Endothelial cell of umbilical vein (primary cell): ENCODE measurements around the gene RRAGB. TPM values are rescaled to one million over a fixed set of nuclear protein-coding genes. Genes with fewer than 3 reads are reported as not detected.

Experiments used
- BruUV-seq: library from RNA; stranded (reverse); fragments of 400-500 nt; replicated peaks from 2 replicates; lab custom pipeline; 2021; lab: Mats Ljungman, UMichigan
- CTCF ChIA-PET: fragments of 300-600, 350-600 bp; sonication (Branson Sonifier 250); formaldehyde crosslinking; loops from one replicate; lab custom pipeline; 2021; ENCODE audit warnings: antibody characterized with exemption, inconsistent platforms; lab: Charles Lee
- POLR2A ChIA-PET: fragments of 300-600, 350-600 bp; sonication (Branson Sonifier 250); formaldehyde crosslinking; loops from one replicate; lab custom pipeline; 2021; ENCODE audit warnings: antibody characterized with exemption, inconsistent platforms; lab: Charles Lee
- DNase-seq: peaks from one replicate; pipeline ENCODE4 v3.0.0-alpha.2; 2011; ENCODE audit warnings: low read depth, low spot score
- FAIRE-seq: peaks from 2 replicates; lab custom pipeline; 2011; peaks lifted over from hg19 to GRCh38; lab: Jason Lieb, UNC
- H2AFZ ChIP-seq: 2 replicates; pipeline ENCODE4 v1.6.0; 2012; ENCODE audit warnings: low read depth, low read length, control low read depth, inconsistent platforms
- H3K27ac ChIP-seq: 2 replicates; pipeline ENCODE4 v1.5.1; 2011; ENCODE audit warnings: low read depth, mild to moderate bottlenecking, control low read depth, low read length, moderate library complexity; ENCODE audit not compliant: insufficient read depth
- H3K27me3 ChIP-seq, 2 experiments: 2 replicates each; pipeline versions ENCODE4 v1.6.0 to v1.6.1; 2011; ENCODE audit warnings: low read length in 2 of 2, mixed read lengths in 1 of 2; ENCODE audit not compliant: control insufficient read depth in 2 of 2, insufficient read depth in 2 of 2
- H3K36me3 ChIP-seq, 2 experiments: 2 replicates in 1 of 2; 3 replicates in 1 of 2; pipeline ENCODE4 v1.5.1; 2011; ENCODE audit warnings: low read length in 2 of 2, mild to moderate bottlenecking in 1 of 2, moderate library complexity in 1 of 2; ENCODE audit not compliant: control insufficient read depth in 2 of 2, insufficient read depth in 2 of 2; ENCODE audit errors: extremely low read depth in 1 of 2
- H3K4me1 ChIP-seq: 3 replicates; pipeline ENCODE4 v1.5.1; 2011; ENCODE audit warnings: mild to moderate bottlenecking, low read length; ENCODE audit not compliant: control insufficient read depth, insufficient read depth; ENCODE audit errors: extremely low read depth
- H3K4me2 ChIP-seq: 2 replicates; pipeline ENCODE4 v1.6.1; 2011; ENCODE audit warnings: low read length, control low read depth, mixed read lengths; ENCODE audit not compliant: insufficient read depth
- H3K4me3 ChIP-seq, 3 experiments: fragments of 200-600 bp in 1 of 3; sonication (generic), shearing (Covaris generic) in 1 of 3; replicated peaks in 1 of 3; 2 replicates each; pipeline ENCODE4 v1.5.1; 2011 to 2016; ENCODE audit warnings: control low read depth in 3 of 3, low read length in 3 of 3, mild to moderate bottlenecking in 2 of 3, inconsistent platforms in 1 of 3, low read depth in 1 of 3, moderate library complexity in 1 of 3; ENCODE audit not compliant: insufficient read depth in 1 of 3
- H3K79me2 ChIP-seq: 2 replicates; pipeline ENCODE4 v1.6.0; 2012; ENCODE audit warnings: low read length, inconsistent platforms; ENCODE audit not compliant: control insufficient read depth, insufficient read depth
- H3K9ac ChIP-seq: replicated peaks from 2 replicates; pipeline ENCODE3; 2011; ENCODE audit warnings: low read length, control low read depth; ENCODE audit not compliant: insufficient read depth; ENCODE audit errors: extremely low read depth
- H3K9me1 ChIP-seq: replicated peaks from 3 replicates; pipeline ENCODE4 v1.6.0; 2011; ENCODE audit warnings: mild to moderate bottlenecking, low read length; ENCODE audit not compliant: control insufficient read depth, insufficient read depth; ENCODE audit errors: extremely low read depth
- H3K9me3 ChIP-seq: replicated peaks from 2 replicates; pipeline ENCODE4 v1.5.1; 2012; ENCODE audit warnings: low read length, inconsistent platforms; ENCODE audit not compliant: control insufficient read depth, insufficient read depth
- H4K20me1 ChIP-seq: replicated peaks from 2 replicates; pipeline ENCODE3; 2011; ENCODE audit warnings: mild to moderate bottlenecking, low read length; ENCODE audit not compliant: control insufficient read depth, insufficient read depth; ENCODE audit errors: extremely low read depth
- EZH2 ChIP-seq: IDR thresholded peaks from 2 replicates; pipeline ENCODE4 v1.6.1; 2012; ENCODE audit warnings: borderline replicate concordance, low read depth, mild to moderate bottlenecking, moderate library complexity, low read length, inconsistent platforms; ENCODE audit not compliant: severe bottlenecking
- FOS ChIP-seq: IDR thresholded peaks from 2 replicates; pipeline ENCODE4 v1.6.1; 2011; ENCODE audit warnings: mild to moderate bottlenecking, low read length, moderate library complexity, borderline replicate concordance; ENCODE audit not compliant: insufficient read depth
- GATA2 ChIP-seq: IDR thresholded peaks from 2 replicates; pipeline ENCODE4 v1.7.0; 2011; ENCODE audit warnings: low read depth, mild to moderate bottlenecking, moderate library complexity, mixed read lengths, low read length; ENCODE audit not compliant: insufficient read length, insufficient read depth
- JUN ChIP-seq: IDR thresholded peaks from 2 replicates; pipeline ENCODE4 v1.6.1; 2011; ENCODE audit warnings: borderline replicate concordance, low read depth; ENCODE audit not compliant: insufficient read length, insufficient read depth
- MAX ChIP-seq: IDR thresholded peaks from 2 replicates; pipeline ENCODE4 v1.6.1; 2011; ENCODE audit not compliant: insufficient read depth, insufficient read length
- MYC ChIP-seq: IDR thresholded peaks from one replicate; pipeline ENCODE4 v1.6.1; 2011; ENCODE audit warnings: mild to moderate bottlenecking, low read depth, low read length
- POLR2A ChIP-seq: IDR thresholded peaks from 2 replicates; pipeline ENCODE4 v1.6.1; 2012; ENCODE audit warnings: low read depth, mild to moderate bottlenecking, control low read depth, low read length
- POLR2AphosphoS5 ChIP-seq: IDR thresholded peaks from 2 replicates; pipeline ENCODE4 v1.6.1; 2012; ENCODE audit warnings: low read depth, mild to moderate bottlenecking, control low read depth, low read length, moderate library complexity; ENCODE audit not compliant: insufficient read depth
- dilution Hi-C: fragments of 300-500 bp; cut with MboI; formaldehyde crosslinking; loops from one replicate; pipeline ENCODE4 v1.15.0; 2019; ENCODE audit warnings: low sequenced_read_pairs; ENCODE audit not compliant: extremely low pct_ligation_motif_present
- intact Hi-C: fragments of 100-400 bp; cut with micrococcal nuclease; formaldehyde crosslinking; loops from one replicate; pipeline ENCODE4 v1.10.0; 2022
- polyA plus RNA-seq, 4 experiments: library from polyadenylated mRNA; depleted of rRNA in 3 of 4; stranded (reverse) in 3 of 4; unstranded in 1 of 4; fragments of >200 nt; gene quantifications; 2 replicates each; pipeline versions ENCODE4 v1.2.1 to v1.2.3, GENCODE V29; 2011 to 2012; ENCODE audit warnings: missing spikeins in 1 of 4
- total RNA-seq: library from RNA; stranded (reverse); gene quantifications from 2 replicates; pipeline ENCODE4 v1.2.3, GENCODE V29; 2021
- TF ChIP-seq, protein P1 (sequence below), 2 donors: IDR thresholded peaks; 1 replicate in 1 of 2; 2 replicates in 1 of 2; pipeline ENCODE4 v1.5.1; 2011; ENCODE audit warnings: low read length in 2 of 2, mild to moderate bottlenecking in 2 of 2, moderate library complexity in 2 of 2, control low read depth in 1 of 2, inconsistent platforms in 1 of 2, low read depth in 1 of 2; ENCODE audit not compliant: insufficient read depth in 1 of 2; ENCODE audit errors: extremely low read depth in 1 of 2

Gene RRAGB
- total and polyA plus RNA-seq, 2 donors (not counting 3 experiments of a cell fraction or from before 2014, with no cell fraction given): 14.3 to 18.0 TPM

- Histone ChIP-seq H3K27me3 (no peaks in the 10 kb centered on the region), H4K20me1 (no peaks in the 10 kb centered on the region), H3K9me3 (no peaks in the 10 kb centered on the region), H2AFZ (no peak overlapping the region), H3K9ac (no peak overlapping the region), H3K4me2 (no peak overlapping the region), H3K79me2 (no peaks in the 10 kb centered on the region), H3K27ac (no peak overlapping the region), H3K4me1 (no peaks in the 10 kb centered on the region), H3K9me1 (no peaks in the 10 kb centered on the region), H3K36me3 (peaks cover 0 to 19% of the 10 kb centered on the region in 2 experiments), H3K4me3 (no peak overlapping the region)
- FAIRE-seq (no peak), DNase-seq (no peak)
- POLR2A ChIA-PET: no interaction called here
- BruUV-seq: no TSS peak
- no peak for TF ChIP-seq GATA2
- TF ChIP-seq, protein P1, sequence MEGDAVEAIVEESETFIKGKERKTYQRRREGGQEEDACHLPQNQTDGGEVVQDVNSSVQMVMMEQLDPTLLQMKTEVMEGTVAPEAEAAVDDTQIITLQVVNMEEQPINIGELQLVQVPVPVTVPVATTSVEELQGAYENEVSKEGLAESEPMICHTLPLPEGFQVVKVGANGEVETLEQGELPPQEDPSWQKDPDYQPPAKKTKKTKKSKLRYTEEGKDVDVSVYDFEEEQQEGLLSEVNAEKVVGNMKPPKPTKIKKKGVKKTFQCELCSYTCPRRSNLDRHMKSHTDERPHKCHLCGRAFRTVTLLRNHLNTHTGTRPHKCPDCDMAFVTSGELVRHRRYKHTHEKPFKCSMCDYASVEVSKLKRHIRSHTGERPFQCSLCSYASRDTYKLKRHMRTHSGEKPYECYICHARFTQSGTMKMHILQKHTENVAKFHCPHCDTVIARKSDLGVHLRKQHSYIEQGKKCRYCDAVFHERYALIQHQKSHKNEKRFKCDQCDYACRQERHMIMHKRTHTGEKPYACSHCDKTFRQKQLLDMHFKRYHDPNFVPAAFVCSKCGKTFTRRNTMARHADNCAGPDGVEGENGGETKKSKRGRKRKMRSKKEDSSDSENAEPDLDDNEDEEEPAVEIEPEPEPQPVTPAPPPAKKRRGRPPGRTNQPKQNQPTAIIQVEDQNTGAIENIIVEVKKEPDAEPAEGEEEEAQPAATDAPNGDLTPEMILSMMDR (IDR thresholded peaks at IDR 0.05; ENCODE audit: extremely low read depth in 1 of 2, insufficient read depth in 1 of 2, low read depth in 1 of 2, low read length in 2 of 2): no peak
- TF ChIP-seq POLR2AphosphoS5: no peak
- TF ChIP-seq JUN: no peak
- TF ChIP-seq MAX: no peak
- TF ChIP-seq POLR2A: no peak
- no peak for TF ChIP-seq MYC
- no peak for TF ChIP-seq EZH2
- no peak for TF ChIP-seq FOS
- CTCF ChIA-PET: no interaction called here
- intact Hi-C loops: no loop called here
- dilution Hi-C loops: no loop called here
These were observed 21.4 kb downstream of the RRAGB start for GRCh38 chrX:55738969-55739368.
